DMS79 (cell line): ENCODE measurements around the gene LRRK1.

Experiments
- DNase-seq: peaks from one replicate; lab custom pipeline; 2025; lab: John Stamatoyannopoulos, UW

The LRRK1 gene

GRCh38 chr15:100918690-100919480 lies at the start of gene LRRK1:
Gene LRRK1 (plus strand): TSS chr15:100919357. CDS start chr15:100924633, 5,276 bp downstream.
- no peak for DNase-seq

- peak; percentile 25 for DNase-seq
Observed at GRCh38 chr15:100873029-100873677, 46.0 kb upstream of the LRRK1 start.

GRCh38 chr15:100875495-100875894 lies 43.7 kb upstream of the LRRK1 start:
- no peak for DNase-seq

GRCh38 chr15:100875976-100876375 lies 43.2 kb upstream of the LRRK1 start:
- no peak for DNase-seq

- DNase-seq: no peak
Observed at GRCh38 chr15:100877551-100877950, 41.6 kb upstream of the LRRK1 start.

- no peak for DNase-seq
Observed at GRCh38 chr15:100878130-100878529, 41.0 kb upstream of the LRRK1 start.

- DNase-seq: no peak
Observed at GRCh38 chr15:100878648-100879047, 40.5 kb upstream of the LRRK1 start.

GRCh38 chr15:100879061-100879463 lies 40.1 kb upstream of the LRRK1 start:
- no peak for DNase-seq

- no peak for DNase-seq
Observed at GRCh38 chr15:100879464-100880138, 39.6 kb upstream of the LRRK1 start, which contains the start of gene ALDH1A3. Gene ALDH1A3 (plus strand): TSS chr15:100879831. CDS start chr15:100879908, 77 bp downstream.

GRCh38 chr15:100880139-100880896 lies 38.8 kb upstream of the LRRK1 start:
- no peak for DNase-seq

- no peak for DNase-seq
Observed at GRCh38 chr15:100880897-100881242, 38.3 kb upstream of the LRRK1 start.

- no peak for DNase-seq
Observed at GRCh38 chr15:100881573-100882336, 37.4 kb upstream of the LRRK1 start.

GRCh38 chr15:100885116-100885515 lies 34.0 kb upstream of the LRRK1 start:
- no peak for DNase-seq

- no peak for DNase-seq
Observed at GRCh38 chr15:100885811-100886210, 33.3 kb upstream of the LRRK1 start.

GRCh38 chr15:100887211-100887913 lies 31.8 kb upstream of the LRRK1 start:
- DNase-seq: no peak

- peak; percentile 10 for DNase-seq
Observed at GRCh38 chr15:100889385-100890050, 29.6 kb upstream of the LRRK1 start.

GRCh38 chr15:100890051-100890720 lies 29.0 kb upstream of the LRRK1 start:
- DNase-seq: no peak

- no peak for DNase-seq
Observed at GRCh38 chr15:100890850-100891249, 28.3 kb upstream of the LRRK1 start.

- no peak for DNase-seq
Observed at GRCh38 chr15:100891307-100892012, 27.7 kb upstream of the LRRK1 start.
